ENCODE results near the gene PRKAR2B. TPM values are rescaled to one million over a fixed set of nuclear protein-coding genes. Genes with fewer than 3 reads are reported as not detected.

Gene PRKAR2B
- 10 to 100 TPM; 33.3 to 41.0 (median 37.5) TPM for polyA plus RNA-seq (ENCODE audit: insufficient read length in 3 of 3)
- long read RNA-seq, donor 1, transcript PRKAR2B-201 (11 exons, 3,745 nt) = major isoform, 5 of 5 reads
- long read RNA-seq, donor 1, partial matches to known transcripts = 0 of 5 reads
- long read RNA-seq, donor 1, other reads (novel, unspliced or antisense) = 0 of 5 reads
- long read RNA-seq, donor 2, transcript PRKAR2B-201 (11 exons, 3,745 nt) = major isoform, 12 of 12 reads
- long read RNA-seq, donor 2, partial matches to known transcripts = 0 of 12 reads
- long read RNA-seq, donor 2, other reads (novel, unspliced or antisense) = 0 of 12 reads
- long read RNA-seq, donor 3, transcript PRKAR2B-201 (11 exons, 3,745 nt) = major isoform, 10 of 10 reads
- long read RNA-seq, donor 3, partial matches to known transcripts = 0 of 10 reads
- long read RNA-seq, donor 3, other reads (novel, unspliced or antisense) = 0 of 10 reads
- long read RNA-seq, donor 4, transcript PRKAR2B-201 (11 exons, 3,745 nt) = major isoform, 7 of 7 reads
- long read RNA-seq, donor 4, partial matches to known transcripts = 0 of 7 reads
- long read RNA-seq, donor 4, other reads (novel, unspliced or antisense) = 0 of 7 reads
- long read RNA-seq, donor 5 = 0 reads
- long read RNA-seq, donor 6, transcript PRKAR2B-201 (11 exons, 3,745 nt) = major isoform, 6 of 6 reads
- long read RNA-seq, donor 6, partial matches to known transcripts = 0 of 6 reads
- long read RNA-seq, donor 6, other reads (novel, unspliced or antisense) = 0 of 6 reads
- long read RNA-seq, donor 7, transcript PRKAR2B-201 (11 exons, 3,745 nt) = major isoform, 6 of 11 reads
- long read RNA-seq, donor 7, partial matches to known transcripts = 5 of 11 reads
- long read RNA-seq, donor 7, other reads (novel, unspliced or antisense) = 0 of 11 reads
- long read RNA-seq, donor 8 = 0 reads
- long read RNA-seq, donor 9, transcript PRKAR2B-201 (11 exons, 3,745 nt) = major isoform, 6 of 6 reads
- long read RNA-seq, donor 9, partial matches to known transcripts = 0 of 6 reads
- long read RNA-seq, donor 9, other reads (novel, unspliced or antisense) = 0 of 6 reads
- long read RNA-seq, donor 10, transcript PRKAR2B-201 (11 exons, 3,745 nt) = major isoform, 12 of 37 reads
- long read RNA-seq, donor 10, partial matches to known transcripts = 25 of 37 reads
- long read RNA-seq, donor 10, other reads (novel, unspliced or antisense) = 0 of 37 reads
- long read RNA-seq, donor 11, partial matches to known transcripts = 0 of 4 reads
- long read RNA-seq, donor 11, other reads (novel, unspliced or antisense) = 0 of 4 reads
- long read RNA-seq, donor 12, partial matches to known transcripts = 0 of 4 reads
- long read RNA-seq, donor 12, other reads (novel, unspliced or antisense) = 0 of 4 reads
- long read RNA-seq, donor 13 = 0 reads
- long read RNA-seq, donor 14, transcript PRKAR2B-201 (11 exons, 3,745 nt) = major isoform, 14 of 14 reads
- long read RNA-seq, donor 14, partial matches to known transcripts = 0 of 14 reads
- long read RNA-seq, donor 14, other reads (novel, unspliced or antisense) = 0 of 14 reads
- long read RNA-seq, donor 15, transcript PRKAR2B-201 (11 exons, 3,745 nt) = major isoform, 5 of 5 reads
- long read RNA-seq, donor 15, partial matches to known transcripts = 0 of 5 reads
- long read RNA-seq, donor 15, other reads (novel, unspliced or antisense) = 0 of 5 reads
- long read RNA-seq, donor 16, transcript PRKAR2B-201 (11 exons, 3,745 nt) = major isoform, 24 of 63 reads
- long read RNA-seq, donor 16, partial matches to known transcripts = 39 of 63 reads
- long read RNA-seq, donor 16, other reads (novel, unspliced or antisense) = 0 of 63 reads

- peak; percentile 62 to 86 (median 81) for DNase-seq (ENCODE audit: extremely low read depth in 1 of 11, low read depth in 9 of 11, low spot score in 4 of 11)
Measured at GRCh38 chr7:107044347-107045194, at the start of gene PRKAR2B. PRKAR2B (plus strand) TSS chr7:107044705; CDS start chr7:107044908, 203 bp downstream.

- no peak for DNase-seq (ENCODE audit: extremely low read depth in 1 of 11, low read depth in 9 of 11, low spot score in 4 of 11)
Measured at GRCh38 chr7:106994833-106995232, 49.7 kb upstream of the PRKAR2B start.

- no peak for DNase-seq (ENCODE audit: extremely low read depth in 1 of 11, low read depth in 9 of 11, low spot score in 4 of 11)
Measured at GRCh38 chr7:106997487-106998271, 46.8 kb upstream of the PRKAR2B start.

GRCh38 chr7:106999023-106999422 is 45.5 kb upstream of the PRKAR2B start:
- DNase-seq (ENCODE audit: extremely low read depth in 1 of 11, low read depth in 9 of 11, low spot score in 4 of 11) = no peak

- no peak for DNase-seq (ENCODE audit: extremely low read depth in 1 of 11, low read depth in 9 of 11, low spot score in 4 of 11)
Measured at GRCh38 chr7:107001490-107001889, 43.0 kb upstream of the PRKAR2B start.

GRCh38 chr7:107002126-107002525 is 42.4 kb upstream of the PRKAR2B start:
- no peak for DNase-seq (ENCODE audit: extremely low read depth in 1 of 11, low read depth in 9 of 11, low spot score in 4 of 11)

- DNase-seq (ENCODE audit: extremely low read depth in 1 of 11, low read depth in 9 of 11, low spot score in 4 of 11) = no peak
Measured at GRCh38 chr7:107002529-107002998, 41.9 kb upstream of the PRKAR2B start.

- no peak for DNase-seq (ENCODE audit: extremely low read depth in 1 of 11, low read depth in 9 of 11, low spot score in 4 of 11)
Measured at GRCh38 chr7:107007007-107007891, 37.3 kb upstream of the PRKAR2B start.

GRCh38 chr7:107007892-107008287 is 36.6 kb upstream of the PRKAR2B start:
- no peak for DNase-seq (ENCODE audit: extremely low read depth in 1 of 11, low read depth in 9 of 11, low spot score in 4 of 11)

GRCh38 chr7:107009846-107010203 is 34.7 kb upstream of the PRKAR2B start:
- no peak for DNase-seq (ENCODE audit: extremely low read depth in 1 of 11, low read depth in 9 of 11, low spot score in 4 of 11)

- no peak for DNase-seq (ENCODE audit: extremely low read depth in 1 of 11, low read depth in 9 of 11, low spot score in 4 of 11)
Measured at GRCh38 chr7:107012691-107013090, 31.8 kb upstream of the PRKAR2B start.

GRCh38 chr7:107014387-107015023 is 30.0 kb upstream of the PRKAR2B start:
- DNase-seq (ENCODE audit: extremely low read depth in 1 of 11, low read depth in 9 of 11, low spot score in 4 of 11) = no peak

- no peak for DNase-seq (ENCODE audit: extremely low read depth in 1 of 11, low read depth in 9 of 11, low spot score in 4 of 11)
Measured at GRCh38 chr7:107016312-107016711, 28.2 kb upstream of the PRKAR2B start.

GRCh38 chr7:107017965-107018719 is 26.4 kb upstream of the PRKAR2B start:
- DNase-seq (ENCODE audit: extremely low read depth in 1 of 11, low read depth in 9 of 11, low spot score in 4 of 11) = peak in 4 of 11 donors; percentile 9 to 13 (median 12)
